GM19324 (cell line): Measurements from ENCODE around the gene CALML3.

Source experiments
- ATAC-seq: cut with Tn5 transposase; IDR thresholded peaks from one replicate; pipeline ENCODE4 v1.9.1; 2021; ENCODE audit warnings: mild to moderate bottlenecking, moderate library complexity; ENCODE audit not compliant: unreplicated experiment, low FRiP score

The CALML3 gene

DNA sequence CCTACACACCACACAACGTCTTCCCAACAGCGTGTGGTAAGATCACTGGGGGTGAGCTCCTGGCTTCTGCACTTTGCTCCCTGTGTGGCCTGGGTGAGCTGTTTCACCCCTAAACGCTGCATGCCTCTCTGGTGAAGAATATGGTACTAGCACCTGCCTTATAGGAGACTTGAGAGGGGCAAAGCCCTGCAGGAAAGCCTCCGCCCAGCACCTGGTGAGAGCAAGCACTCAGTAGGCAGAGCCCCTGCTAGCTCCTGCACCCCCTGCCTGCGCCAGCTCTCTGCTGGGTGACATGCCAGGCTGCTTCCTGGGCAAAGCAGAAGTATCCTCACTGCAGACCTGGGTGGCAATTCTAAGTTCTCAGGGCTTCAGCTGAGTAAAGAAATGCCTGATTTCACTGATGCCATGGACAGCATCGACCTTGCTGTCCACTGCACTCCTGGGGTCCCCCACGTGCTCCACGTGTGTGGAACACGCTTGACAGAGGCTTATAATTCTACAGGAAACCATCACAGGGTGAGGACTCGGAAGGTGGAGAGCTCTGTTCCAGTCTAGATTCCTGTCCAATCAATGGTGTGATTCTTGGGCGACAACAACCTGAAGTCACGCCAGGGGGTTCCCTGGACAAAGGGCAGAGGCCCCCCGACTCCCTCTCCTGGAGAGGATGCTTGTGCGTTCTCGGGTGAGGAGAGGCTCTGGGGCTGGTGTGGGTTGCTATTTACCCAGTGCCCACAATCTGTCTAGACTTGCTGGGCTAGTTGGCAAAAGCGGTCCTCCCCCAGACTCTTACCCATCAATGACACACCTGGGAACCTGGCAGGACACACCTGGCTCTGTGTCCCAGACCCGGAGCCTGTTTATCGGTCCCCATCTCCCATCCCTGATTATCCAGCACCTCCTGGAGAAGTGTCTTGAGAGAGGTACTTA, 20.4 kb upstream of the CALML3 start:
- ATAC-seq, result no peak

- no peak for ATAC-seq
Observed at GRCh38 chr10:5506246-5506645, 18.5 kb upstream of the CALML3 start.

DNA sequence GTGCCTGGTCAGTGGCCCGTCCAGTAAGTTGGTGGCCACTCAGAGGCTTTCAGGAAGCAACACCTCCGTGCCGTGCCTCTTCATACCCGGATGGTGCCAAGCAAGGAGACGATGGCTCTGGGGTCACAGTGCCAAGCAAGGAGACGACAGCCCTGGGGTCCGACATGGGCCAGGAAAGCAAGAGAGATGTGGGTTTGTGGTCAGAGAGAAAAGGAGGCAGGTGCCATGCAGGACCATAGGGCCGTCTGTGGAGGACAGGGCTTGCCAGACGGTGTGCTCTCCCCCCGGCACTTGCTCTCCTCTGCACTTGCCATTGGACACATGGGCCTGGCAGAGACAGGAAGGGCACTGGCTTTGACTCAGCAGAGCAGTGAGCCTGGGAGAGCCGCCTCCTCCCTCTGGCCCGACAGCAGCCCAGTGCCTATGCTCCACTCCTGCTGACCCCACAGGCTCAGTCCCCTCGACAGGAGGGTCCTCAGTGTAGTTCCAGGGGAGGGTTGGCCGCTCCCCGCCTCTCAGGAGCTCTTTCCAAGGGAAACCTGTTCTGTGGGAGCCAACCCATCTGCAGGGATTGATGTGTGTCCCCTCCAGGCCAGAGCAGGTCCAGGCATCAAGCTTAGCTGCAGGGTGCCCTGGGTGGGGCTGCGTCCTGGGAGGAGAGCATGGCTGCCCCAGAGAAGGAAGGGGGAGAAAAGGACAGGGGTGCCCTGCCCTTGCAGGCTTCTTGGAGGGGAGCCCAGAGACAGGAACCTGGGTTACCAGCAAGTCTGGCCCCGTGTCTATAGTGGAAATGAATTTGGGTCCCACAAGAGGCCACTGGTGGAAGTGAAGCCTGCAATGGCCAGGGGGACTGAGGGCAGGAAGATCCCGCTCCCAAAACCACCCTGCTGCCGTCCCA, 17.8 kb upstream of the CALML3 start:
- ATAC-seq, result no peak

DNA sequence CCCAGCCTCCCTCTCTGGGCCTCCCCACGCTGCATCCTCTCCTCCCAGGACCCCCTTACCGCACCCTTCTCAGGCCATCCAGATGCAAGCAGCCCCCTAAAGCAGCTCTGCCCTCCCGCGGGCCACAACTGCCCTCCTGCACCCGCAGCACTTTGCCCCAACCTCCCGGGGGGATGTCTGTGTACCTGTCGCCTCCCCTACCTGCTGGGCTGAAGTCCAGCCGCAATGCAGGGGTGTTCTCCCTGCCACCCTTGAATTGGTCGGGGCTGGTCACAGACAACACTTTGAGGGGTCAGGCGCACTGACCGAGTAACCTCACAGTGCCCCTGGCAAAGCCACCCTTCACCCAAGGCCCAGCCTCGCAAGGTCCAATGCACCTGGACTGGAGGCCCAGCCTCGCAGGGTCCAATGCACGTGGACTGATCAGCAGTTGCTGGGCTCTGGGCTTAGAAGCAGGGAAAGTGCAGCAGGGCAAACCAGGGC, 17.1 kb upstream of the CALML3 start:
- ATAC-seq, result no peak

GRCh38 chr10:5508161-5508604, 16.6 kb upstream of the CALML3 start:
- ATAC-seq, result no peak

- no peak for ATAC-seq
Observed at GRCh38 chr10:5508786-5509185, 16.0 kb upstream of the CALML3 start.

GRCh38 chr10:5509236-5509635, 15.5 kb upstream of the CALML3 start:
- ATAC-seq, result no peak

- ATAC-seq, result no peak
Observed at GRCh38 chr10:5509691-5510090, 15.1 kb upstream of the CALML3 start.

DNA sequence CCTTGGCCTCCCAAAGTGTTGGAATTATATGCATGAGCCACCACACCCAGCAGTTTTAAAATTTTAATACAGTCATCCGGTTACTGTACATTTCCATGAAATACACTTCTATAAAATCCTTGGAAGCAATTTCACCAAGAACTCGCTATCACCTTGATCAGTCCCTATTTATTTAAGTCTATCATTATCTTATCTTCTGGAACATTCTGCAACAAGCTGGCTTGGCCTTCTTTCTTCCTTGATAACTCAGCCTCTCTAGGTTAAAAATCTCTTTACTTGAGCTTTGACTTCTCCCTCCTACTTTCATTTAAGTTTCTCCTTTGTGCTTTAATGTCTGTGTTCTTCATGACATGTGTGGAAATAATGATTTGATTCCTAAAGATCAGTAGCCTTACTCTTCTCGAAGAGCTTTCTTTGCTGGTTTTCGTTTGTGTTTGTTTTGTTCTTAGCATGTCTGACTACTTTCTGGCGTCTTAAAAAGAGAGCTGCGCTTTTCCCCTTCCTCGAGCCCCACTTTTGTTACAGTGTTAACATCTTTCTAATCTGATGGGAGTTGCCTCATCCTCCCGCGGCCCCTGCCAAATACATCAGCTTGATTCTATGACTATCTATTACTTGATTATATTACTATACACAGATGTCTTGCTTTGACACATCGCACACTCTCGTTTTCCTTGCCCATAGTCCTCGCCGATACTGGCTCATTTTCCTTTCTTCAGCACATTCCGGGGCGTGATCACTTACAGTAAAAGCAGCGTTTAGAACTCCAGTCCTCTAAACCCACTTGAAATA, 14.3 kb upstream of the CALML3 start:
- ATAC-seq, result no peak

DNA sequence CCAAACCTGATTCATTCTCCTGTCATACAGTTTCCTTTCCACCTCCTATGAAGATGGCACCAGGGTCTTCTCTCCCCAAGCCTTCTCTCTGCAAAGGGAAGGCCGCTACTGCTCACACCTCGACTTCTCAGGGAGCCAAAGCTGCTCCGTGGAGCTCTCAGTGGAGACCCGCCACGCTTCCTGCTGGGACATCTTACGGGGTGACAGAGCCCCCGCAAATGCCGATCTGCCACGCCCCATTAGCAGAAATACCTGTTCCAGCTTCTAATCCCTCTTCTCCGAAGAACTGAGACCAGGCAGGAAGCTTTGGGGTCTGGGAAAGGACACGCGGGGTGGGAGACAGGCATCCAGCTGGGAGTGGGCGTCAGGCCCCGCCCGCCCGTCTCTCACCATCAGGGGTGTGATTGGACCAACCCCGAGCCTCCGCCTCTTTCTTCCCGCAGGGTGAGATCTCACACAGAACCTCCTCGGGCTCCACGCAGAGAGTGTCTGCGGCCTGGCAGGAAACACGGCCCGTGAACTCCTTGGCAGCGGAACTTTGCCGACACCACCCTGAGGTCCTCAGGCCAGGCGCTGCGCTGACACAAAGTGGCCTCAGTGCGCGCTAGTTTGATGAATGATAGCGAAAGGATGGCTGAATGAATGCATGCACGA, 13.4 kb upstream of the CALML3 start:
- no peak for ATAC-seq

DNA sequence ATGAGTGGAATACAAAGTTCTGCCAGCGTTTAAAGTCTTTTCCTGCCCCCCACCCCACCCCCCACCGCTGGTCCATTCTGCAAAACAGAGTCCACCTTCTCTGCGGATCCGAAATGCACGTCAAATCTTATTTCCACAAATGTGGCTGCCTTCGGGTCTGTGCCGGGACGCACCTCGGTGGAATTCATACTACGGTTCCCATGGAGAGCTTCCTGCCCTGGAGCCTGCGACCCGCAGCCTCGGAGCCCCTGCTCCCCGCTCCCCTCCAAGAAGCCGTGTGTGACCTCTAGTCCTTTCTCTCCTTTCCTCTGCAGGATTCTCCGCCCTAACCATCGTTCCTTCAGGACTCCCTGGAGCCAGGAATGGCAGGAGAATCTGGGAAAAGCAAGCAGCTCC, 12.9 kb upstream of the CALML3 start:
- no peak for ATAC-seq

GRCh38 chr10:5512331-5512730, 12.4 kb upstream of the CALML3 start:
- no peak for ATAC-seq

DNA sequence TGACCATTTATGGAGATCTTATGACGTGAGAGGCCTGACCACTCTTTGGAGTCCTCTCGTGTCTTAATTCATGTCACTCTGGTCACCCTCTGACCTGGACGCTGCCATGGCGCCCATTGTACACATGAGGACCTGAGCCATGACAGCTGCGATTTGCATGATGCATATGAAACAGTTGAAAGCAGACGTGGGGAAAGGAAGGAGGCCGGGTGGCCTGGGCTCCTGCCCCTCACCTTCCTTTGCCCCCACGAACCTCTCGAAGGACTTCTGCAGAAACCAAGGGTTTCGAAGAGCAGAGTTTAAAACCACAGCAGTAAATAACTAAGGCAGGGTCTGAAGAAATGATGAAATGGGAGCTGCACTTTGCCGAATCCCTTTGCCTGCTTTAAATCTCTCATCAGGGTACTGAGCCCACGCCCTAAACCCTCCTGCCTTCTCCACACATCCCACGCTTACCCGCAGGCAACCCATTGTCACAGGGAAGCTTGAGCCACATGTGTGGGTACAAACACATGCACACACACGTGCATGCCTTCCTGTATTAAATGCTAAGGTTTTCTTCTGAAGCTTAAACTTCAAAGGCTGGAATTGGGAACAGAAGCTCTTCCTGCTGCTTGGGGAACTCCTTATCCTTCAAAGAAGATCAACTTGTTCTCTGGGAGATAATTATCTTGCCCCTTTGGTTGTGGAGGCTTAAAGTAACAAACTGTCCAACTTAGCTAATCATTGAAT, 11.7 kb upstream of the CALML3 start:
- no peak for ATAC-seq

DNA sequence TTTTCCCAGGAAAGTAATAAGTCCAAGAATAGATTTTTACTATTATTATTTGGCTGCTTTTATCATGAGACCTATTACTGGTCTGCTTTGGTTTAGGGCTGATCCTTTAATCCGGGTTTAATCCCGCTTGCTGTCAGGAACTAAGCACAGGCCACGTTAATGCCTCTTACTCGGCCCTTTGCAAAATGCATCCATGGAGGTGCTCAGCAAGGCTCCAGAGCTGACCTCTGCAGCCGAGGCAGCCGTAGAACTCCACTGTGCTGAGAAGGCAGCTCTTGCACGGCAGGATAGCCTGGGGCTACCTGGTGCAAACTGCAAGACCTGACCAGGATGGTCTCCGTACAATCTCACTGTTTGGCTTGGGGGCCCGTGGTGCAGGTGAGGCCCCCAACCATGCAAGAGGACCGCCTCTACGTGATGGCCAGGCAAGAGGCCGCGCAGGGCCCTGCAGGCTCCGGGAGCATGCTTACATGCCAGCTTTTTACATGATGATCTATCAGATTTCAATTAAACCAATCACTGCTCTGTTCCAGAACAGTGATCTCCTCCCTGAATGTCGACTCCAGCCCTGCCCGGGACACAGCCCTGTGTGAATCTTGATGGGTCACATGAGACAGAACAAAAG, 10.4 kb upstream of the CALML3 start:
- ATAC-seq, result no peak

GRCh38 chr10:5515948-5516761, 8.6 kb upstream of the CALML3 start:
- ATAC-seq, result no peak

DNA sequence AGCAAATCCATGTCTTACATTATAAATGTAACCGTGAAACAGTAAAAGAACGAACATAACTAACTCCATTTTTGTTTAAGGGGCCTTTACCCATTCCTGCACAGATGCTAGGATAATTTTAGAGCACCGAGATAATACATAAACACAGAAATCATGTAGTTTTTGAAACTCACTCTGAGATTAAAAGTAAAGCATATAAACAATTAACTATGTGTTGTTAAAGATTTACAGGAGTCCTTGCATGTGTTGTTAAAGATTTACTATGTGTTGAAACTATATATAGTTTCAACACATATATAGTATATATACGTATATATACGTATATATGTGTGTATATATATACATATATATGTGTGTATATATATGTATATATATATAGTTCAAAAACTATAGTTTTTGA, 7.2 kb upstream of the CALML3 start:
- ATAC-seq, result no peak

DNA sequence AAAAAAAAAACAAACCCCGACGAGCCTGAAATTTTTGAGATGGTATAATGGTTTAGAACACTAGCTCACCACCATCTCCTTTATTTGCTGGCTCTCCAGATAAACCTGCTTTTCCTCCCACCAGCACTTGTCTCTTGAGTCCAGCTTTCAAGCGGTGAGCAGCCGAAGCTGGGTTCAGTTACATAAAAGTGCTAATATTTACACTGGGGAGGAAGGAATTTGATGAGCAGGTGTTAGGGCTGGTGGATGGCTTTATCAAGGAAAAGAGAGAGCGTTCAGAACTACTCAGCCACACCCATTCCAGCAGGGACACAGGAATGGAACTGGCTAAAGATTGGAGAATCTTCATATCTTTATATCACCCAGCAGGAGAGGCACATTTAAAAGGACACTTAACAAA, 6.6 kb upstream of the CALML3 start:
- no peak for ATAC-seq

DNA sequence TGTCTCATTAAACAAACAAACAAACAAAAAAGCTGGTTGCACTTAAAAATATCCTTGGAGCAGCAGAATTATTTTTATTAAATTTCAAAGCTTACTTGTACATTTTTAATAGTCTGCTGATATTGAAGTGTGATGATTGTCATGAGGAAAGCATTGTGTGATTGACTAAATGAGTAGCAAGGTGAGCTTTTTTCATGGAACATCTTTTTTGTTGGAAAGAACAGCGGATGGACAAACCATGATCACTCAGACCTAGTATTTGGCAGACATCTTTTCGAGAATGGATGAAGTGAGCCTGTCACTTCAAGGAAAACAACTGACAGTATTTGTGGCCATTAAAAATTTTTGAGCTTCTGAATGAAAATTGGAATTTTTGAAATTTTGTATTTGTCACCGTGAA, 5.7 kb upstream of the CALML3 start:
- no peak for ATAC-seq
